NCI-H524 treated with DMSO at 0.1 percent for 48 hours (cell line): Measurements from ENCODE around the gene NAPA.
A peak's percentile ranks its signal among the peaks of the same experiment; 100 is the strongest.

Experiments used
- DNase-seq: peaks from one replicate; lab custom pipeline; 2025; lab: John Stamatoyannopoulos, UW

The NAPA gene

DNA sequence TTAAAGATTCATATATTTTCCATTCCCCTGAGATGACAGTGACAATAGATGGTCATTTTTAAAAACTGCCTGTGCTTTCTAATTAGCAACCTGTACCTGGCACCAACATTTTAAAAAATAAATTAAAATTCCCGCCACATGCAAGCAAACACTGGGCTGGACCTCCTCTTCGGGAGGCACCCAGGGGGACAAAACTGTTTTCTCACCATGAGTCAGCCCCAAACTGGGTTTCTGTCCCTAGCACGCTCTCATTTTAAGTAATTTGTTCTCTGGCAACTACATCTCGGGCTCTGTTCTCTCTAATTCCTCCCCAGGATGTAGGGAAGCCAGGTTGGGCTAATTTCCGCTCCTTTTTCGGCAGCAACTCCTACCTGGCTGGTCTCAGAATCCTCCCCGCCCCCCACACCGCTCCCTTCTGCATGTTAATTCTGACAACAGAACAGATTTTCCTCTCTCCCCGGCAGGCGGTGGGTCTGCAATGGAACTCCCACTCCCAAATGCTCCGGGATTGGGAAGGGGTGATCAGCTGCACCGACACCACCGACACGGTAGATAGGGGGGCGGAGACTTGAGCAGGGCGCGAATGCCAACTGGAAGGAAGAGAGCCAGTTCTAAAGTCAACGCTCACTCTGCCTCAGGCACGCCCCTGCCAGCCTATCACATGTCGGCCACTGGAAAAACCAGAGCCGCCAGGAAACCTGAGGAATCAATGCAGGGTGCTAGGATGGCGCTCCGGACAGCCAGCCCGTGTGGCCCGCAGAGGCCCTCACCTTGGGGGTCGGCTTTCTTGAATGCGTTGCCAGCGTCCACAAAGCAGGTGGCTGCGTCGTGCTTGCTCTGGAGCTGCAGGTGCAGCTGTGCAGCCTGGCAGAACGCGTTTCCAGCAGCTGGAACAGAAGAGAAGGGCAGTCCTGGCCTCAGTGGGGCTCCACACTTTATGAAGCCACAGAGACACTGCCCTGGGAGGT lies 14.7 kb downstream of the NAPA start:
- DNase-seq: no peak

DNA sequence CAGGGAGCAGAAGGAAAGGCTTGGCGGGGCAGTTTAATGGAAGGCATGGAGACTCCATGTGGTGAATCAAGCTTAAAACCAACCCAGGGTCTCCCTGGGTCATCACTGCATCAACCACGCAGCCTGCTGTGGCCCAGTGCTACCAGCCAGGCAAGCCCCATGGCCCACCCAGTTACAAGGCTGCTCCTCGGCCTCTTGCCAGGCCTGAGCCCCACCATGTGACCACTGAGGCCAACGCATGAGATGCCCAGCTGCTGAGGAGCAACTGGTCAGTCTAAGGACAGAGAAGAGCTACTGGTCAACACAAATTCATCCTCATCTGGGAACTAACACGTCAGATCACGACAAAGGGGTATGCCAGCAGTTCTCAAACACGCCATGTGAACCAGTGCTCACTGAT lies 15.5 kb downstream of the NAPA start:
- no peak for DNase-seq

DNA sequence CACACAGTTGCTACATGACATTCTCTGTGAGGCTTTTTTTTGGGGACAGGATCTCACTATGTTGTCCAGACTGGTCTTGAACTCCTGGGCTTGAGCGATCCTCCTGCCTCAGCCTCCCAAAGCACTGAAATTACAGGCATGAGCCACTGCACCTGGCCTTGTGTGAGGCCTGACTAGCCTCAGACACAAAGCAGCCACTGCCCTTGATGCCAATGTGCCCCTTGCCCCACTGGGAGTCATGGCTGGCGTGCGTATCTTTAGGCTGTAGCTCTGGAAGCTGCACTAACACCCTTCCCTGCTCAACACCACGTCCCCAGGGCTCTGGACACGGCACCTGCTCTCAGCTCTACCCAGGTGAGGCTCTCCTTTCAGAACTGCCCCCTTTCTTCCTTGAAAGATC lies 16.3 kb downstream of the NAPA start:
- no peak for DNase-seq

DNA sequence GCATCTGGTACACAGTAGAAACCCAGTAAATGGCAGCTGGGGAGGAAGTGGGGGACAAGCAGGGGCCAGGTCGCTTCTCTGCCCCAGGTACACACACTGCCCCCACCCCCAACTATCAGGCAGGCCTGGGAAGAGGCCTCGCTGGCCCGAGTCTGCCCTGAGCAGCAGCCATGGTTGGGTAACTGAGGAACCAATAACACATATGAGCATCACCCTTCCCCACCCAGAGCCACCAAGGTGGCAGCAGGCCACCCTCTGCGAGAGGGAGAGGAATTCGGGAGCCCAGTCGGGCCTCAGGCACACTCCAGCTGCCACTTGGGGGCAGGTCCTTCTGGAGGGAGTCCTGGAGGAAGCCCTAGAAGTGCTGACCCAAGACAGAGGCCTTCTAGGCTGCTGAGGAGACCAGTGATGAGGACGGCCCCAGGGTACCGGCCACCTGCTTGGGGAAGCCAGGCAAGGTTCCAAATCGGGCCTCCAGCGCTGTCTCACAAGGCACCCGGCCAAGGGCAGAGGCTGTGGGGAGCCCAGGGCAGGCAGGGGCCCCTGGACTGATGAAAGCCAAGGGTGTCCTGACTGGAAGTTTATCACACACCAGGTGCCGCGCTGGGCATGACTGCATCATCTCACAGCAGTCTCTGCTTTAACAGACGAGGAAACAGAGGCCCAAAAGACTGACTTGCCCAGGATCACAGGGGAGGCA lies 16.9 kb downstream of the NAPA start:
- no peak for DNase-seq

DNA sequence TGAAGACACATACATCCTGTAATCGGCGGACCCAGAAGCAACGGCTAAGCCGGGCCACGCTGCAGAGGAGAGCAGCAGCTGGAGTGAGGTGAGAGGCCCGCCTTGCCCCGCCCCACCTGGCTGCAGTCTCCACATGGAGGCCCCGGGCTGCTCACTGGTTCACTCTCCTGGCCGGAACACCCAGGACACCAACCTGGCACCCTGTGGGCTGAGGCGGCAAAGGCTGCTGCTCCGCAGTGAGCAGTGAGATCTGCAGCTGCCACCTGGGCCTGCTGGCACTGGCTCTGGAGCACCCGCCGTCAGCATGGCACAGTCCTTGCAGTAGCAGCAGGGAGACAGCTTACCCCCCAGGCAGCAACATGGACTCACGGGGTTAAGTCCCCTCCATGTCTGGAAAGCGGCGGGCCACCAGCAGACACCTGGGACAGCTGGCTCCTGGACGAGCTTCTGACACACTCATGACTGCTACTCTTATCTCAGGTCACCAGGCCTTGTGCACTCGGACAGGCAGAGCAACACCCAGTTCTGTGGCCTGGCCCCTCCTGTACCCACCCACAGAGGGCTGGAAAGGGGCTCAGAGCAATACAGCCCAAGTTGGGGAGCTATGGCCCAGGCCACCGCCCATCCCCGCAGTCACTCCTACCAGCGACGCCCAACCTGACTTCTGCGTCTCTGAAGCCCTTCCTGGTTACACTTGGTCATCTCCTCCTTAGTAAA lies 17.7 kb downstream of the NAPA start:
- DNase-seq: peak; percentile 65

DNA sequence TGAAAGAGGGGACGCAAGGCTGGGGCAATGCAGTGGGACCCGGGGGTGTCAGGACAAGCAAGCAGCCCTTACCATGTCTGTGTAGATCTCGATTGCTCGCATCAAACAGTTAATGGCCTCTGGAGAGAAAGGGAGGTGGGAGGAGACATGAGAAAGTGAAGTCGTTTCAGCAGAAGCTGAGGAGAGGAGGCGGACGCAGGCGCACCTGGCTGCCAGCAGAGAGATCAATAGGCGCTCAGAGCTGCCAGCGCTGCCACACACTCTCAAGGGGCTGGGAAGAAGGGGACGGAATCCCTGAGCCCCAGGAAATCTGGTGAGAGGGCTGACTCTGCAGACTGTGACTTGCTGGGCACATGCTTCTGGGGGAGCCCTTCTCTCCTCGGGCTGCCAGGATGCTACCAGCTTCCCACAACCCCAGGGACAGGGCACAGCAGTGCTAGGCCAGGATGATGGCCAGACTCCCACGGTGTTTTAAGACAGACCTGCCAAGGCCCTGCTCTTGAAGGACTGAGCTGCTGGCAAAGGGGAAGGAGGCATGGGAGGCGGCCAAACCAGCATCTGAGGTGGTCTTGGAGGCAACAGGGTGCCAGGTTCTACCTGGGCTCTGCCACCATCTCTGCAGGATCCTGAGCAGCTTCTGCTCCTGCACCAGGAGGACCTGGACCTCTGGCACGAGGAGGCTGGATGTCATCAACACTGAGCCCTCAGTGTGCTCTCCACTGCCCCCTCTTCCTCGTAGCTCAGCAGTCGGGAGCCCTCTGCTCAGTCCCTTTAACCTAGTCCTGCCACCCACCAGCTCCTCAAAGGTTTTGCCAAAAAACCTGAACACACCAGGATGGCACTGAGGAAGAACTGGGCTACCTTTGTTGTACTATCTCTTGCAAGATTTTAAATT lies 19.1 kb downstream of the NAPA start:
- no peak for DNase-seq

DNA sequence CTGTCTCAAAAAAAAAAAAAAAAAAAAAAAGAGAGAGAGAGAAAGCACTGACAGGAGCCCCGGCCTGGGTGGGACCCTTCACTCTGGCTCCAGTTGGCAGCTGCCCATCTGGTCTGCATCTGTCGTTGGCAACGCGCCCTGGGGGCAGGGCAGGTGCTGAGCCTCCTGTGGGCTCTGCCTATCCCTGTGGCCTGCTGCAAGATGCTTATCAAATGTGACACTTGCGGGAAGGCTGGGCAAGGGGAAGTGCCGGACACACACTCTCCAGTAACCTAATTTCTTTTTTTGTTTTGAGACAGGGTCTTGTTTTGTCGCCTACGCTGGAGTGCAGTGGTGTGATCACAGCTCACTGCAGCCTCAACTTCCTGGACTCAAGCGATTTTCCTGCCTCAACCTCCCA lies 20.1 kb downstream of the NAPA start:
- peak; percentile 90 for DNase-seq

DNA sequence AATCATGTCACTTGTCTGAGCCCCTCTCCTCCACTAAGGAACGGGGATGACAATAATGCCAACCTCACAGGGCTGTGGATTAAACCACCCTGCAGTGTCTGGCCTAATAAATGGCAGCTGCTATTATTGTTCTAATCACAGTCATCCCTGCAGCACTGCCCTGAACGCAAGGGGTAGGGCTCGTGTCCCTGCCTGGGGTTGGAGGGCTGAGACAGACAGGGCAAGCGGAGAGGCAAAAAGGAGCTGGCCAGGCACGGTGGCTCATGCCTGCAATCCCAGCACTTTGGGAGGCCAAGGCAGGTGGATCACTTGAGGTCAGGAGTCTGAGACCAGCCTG lies 20.7 kb downstream of the NAPA start:
- no peak for DNase-seq

DNA sequence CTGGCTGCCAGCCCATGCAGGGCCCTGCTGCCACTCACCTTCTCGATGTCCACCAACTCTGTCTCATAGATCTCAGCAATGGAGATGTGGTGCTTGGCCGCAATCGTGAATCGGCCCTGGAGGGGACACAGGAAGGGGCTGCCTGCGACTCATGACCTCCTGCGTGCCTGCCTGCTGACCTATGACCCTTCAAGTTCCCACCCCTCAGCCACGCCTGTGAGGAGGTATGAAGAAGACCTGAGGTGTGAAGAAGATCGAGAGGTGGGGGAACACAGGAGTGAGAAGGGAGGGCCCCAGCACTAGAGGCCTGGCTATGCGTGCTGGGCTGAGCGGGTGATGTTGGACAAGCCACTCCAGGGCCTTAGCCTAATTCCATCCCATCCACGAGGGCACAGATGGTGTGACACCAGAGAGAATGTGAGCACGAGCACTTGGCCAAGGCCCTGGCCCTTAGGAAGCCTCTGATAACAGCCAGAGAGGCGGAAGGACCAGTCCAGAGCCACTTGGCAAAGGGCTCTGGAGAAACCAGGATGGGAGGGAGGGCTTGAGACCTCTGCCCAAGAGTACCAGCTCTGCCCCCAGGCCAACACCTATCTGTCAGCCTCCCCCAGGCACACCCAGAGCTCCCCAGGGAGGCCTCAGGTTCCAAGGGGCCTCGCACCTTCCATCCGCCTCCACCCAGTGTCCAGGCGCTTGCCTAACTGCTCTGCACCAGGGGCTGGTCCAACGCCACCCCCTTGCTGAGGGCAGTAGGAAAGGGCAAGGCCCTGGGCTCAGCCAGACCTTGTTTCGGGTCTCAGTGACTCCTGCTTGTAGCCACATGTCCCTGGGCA lies 21.3 kb downstream of the NAPA start:
- peak; percentile 24 for DNase-seq

DNA sequence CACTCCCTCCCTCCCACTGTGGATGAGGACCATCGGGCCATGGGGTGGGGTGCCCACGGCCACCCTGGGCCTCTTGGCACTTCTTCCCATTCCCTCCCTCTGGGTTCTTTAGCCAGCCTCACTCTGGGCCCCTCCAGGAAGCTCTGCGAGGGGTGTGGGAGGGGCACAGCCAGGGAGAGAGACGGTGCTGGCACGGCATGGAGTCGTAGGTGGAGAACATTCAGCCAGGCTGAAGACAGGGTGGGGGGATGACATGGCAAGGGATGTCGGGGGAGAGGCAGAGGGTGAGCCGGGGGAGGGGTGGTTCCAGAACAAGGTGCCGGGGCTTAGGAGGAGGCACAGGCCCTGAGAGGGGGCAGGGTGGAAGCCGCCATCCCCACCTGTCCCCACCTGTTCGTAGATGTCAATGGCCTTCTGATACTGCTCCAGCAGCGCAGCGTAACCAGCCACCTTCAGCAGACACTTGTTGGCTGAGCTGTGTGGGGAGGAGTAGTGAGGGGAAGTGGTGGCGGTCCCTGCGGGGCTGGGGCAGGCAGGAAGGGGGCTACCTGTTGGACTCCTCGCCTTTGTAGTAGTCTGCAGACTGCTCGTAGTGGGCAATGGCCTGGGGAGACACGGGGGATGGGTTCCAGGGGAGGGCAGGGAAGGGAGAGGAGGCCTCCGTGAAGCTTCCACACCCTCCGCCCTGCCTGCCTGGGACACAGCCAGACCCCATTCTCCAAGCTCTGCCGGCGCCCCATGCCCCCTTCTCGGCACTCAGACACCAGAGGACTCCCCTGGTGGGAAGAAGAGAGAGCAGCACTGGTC lies 22.1 kb downstream of the NAPA start:
- DNase-seq: no peak

DNA sequence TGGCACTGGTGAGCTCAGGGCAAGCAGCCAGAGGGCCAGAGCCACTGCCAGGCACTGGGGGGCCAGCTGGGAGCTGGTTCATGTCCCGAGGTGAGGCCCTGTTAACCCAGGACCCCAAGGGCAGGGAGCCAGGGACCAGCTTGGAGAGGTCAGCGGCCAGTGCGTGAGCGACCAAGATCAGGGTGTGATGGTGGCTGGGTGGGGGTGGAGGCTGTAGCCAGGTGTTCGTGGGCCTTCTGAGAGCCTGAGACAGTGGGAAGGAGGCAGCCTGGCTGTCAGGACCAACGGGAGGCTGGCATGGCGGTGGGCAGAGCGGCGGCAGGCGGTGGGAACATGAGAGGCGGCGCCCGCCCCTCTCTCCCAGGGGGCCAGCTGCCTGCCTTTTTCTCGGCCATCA lies 22.7 kb downstream of the NAPA start:
- DNase-seq: no peak

DNA sequence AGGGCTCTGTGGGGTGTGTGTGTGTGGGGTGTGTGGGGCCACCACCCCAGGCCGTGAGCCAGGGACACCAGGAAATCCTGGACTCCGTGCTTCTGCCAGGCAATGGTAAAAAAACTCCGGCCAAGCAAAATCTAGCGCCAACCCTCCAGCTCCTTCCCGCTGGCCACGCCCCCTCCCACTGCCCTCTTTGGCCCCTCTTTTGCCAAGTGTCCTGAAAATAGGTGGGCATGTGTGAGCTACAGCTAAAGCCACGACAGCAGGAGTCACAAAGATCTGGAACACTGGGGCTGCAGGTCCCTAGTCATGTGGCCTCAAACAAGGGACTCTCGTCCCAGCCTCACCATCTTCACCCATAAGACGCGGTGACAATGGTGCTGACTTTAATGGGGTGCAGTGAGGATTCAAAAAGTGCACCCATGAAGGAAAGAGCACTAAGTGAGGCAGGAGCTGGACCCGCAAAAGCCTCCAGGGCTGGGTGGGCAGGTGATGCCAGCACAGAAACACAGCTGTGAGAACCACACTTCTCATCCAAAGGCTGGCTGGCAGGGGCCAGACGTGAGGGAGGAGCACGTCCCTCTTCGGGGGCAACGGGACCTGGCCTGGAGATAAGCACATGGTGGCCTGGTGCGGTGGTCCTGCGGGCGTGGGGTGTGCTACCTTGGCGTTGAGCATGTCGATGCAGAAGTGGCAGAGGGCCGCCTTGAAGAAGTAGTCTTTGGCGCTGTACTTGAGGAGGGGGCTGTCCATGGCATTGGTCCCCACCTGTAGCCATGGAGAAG lies 23.3 kb downstream of the NAPA start:
- DNase-seq: no peak

DNA sequence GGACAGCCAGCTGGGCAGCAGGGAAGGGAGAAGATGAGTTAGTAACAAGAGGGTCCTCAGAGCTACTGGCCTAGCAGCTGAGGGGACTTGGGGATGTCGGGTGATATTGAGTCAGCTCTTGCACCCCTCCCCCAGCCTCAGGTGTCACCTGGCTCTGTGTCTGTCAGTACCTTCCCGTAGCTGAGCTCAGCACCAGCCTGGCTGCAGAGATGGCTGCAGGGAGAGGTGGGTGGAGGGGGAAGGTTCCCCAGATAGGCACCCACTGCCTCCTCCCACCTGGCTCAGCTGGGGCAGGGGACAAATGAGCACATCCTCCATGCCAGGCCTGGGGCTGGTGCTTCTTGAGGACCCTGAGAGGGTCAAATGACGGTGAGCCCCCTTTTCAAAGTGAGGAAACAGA lies 24.0 kb downstream of the NAPA start:
- no peak for DNase-seq

DNA sequence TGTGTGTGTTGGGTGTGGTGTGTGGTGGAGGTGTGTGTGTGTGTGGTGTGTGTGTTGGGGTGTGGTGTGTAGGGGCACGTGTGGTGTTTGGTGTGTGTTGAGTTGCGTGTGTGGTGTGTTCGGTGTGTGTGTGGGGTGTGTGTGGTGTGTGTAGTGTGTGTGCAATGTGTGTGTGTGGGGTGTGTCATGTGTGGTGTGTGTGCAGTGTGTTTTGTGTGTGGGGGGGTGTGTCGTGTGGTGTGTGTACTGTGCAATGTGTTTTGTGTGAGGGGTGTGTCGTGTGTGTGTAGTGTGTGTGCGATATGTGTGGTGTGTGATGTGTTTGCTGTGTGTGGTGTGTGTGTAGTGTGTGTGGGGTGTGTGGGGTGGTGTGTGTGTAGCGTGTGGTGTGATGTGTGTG lies 24.8 kb downstream of the NAPA start:
- no peak for DNase-seq

DNA sequence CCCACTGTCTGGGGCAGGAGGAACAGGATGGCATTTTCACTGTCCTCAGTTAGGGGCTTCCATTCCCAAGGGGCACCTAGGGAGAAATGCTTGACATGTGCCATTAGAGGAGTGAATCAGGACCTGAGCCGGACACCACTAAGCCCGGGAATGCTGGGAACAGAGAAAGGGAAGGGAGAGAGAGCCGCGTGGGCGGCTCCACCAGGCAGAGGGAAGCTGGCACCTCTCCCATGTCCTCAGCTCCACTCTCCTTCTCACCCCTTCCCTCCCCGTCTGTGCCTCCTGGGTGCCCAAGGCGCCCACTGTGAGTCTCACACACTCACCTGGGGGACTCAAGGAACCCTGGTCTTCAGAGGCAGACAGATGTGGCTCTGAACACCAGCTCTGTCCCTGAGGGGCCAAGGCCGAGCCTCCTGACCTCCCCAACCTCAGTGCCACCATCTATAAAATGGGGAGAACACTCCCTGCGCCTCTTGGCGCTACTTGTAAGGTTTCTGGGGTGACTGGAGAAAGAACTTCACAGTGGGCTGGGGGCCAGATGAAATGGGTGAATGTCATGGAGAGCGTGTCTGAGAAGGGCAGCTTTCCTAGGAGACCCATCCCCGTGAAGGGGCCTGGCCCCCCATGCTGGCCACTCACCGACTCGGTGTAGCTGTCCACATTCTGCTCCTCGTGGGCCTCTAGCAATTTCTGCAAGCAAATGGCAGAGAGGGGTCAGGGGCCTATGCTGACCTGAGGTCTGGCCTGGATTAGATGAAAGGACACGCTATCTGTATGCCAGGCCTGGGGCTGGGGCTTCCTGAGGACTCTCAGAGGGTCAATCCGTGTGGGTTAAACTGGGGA lies 25.6 kb downstream of the NAPA start:
- no peak for DNase-seq

DNA sequence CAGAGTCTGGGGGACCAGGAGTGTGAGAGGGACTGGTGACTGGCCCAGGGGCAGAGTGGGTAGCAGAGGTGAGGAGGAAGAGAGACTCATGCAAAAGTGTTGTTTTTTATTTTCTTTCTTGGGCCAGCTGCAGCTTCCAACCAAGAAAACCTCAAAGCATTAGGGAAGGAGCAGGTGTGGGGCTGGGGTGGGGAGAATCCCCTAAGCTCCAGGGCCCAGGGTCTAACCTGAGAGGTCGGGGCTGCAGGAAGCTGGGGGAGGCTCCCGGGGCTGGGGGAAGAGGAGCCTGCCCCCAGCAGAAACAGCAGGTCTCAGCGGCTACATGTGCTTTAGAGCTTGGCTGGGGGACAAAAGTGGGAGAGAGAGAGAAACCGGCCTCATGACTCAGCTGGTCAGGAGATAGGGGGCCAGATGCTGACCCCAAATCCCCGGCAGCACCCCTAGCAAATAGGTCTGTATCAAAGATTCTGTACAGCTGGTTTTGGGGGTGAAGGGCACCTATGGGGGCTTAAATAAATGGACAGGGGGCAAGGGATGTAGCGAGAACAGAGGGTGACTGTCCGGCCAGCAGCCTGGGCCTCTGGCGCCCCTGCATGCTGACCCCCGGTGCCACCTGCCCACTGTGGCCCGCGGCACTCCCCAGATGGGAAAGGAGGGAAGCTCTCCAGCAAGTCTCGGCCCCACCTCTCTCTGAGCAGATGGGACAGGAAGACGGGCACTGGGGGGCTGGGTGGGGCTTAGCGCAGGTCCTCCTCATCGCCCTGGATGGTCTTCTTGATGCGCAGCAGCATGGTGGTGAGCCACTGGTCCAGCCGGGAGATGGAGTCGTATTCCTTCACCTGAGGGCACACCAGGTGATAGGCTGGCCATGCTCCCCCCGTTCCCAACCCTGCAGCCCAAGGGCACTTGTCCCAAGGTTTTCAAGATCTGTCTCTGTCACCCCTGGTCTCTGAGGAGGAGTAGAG lies 27.0 kb downstream of the NAPA start:
- no peak for DNase-seq

DNA sequence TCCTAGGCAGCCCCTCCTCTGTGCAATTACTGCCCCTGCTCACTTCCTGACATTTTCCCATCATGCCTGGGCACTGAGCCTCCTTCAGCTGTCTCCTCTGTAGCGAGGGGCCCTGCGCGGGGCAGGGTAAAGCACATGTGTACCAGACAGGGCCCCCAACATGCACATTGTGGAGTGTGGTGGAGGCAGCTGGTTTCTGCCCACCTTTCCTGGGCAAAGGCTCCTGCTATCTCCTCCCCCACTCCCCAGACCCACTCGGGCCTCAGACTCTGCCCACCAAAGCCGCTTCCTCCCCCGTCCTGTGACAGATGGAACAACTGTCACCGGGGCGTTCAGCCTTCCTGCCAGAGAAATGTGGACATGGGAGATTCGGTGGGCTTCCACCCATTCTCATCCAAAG lies 28.0 kb downstream of the NAPA start:
- peak; percentile 17 for DNase-seq
